PC-3 (cell line): ENCODE results near the gene POU2F1. TPM values are rescaled to one million over a fixed set of nuclear protein-coding genes. Genes with fewer than 3 reads are reported as not detected.

Experiments used
- ATAC-seq: fragments of 200-7000 bp; cut with Tn5 transposase; 2 replicates; pipeline ENCODE4 v1.9.1; 2020; ENCODE audit warnings: mild to moderate bottlenecking, moderate library complexity
- BruUV-seq: library from RNA; stranded (reverse); fragments of 400-500 nt; replicated peaks from 2 replicates; lab custom pipeline; 2021; lab: Mats Ljungman, UMichigan
- CTCF ChIA-PET: fragments of 300-600 bp; sonication (Branson Sonifier 250); formaldehyde crosslinking; loops from one replicate; lab custom pipeline; 2022; ENCODE audit warnings: antibody characterized with exemption; lab: Charles Lee
- POLR2A ChIA-PET: fragments of 300-600 bp; sonication (Branson Sonifier 250); formaldehyde crosslinking; loops from one replicate; lab custom pipeline; 2022; ENCODE audit warnings: antibody characterized with exemption; ENCODE audit not compliant: unreplicated experiment; lab: Charles Lee
- DNase-seq: peaks from one replicate; pipeline ENCODE4 v3.0.0-alpha.2; 2015
- H2AFZ ChIP-seq: fragments of 300-600 bp; sonication (generic); 2 replicates; pipeline ENCODE4 v1.6.0; 2016; ENCODE audit warnings: antibody characterized with exemption, low read length
- H3F3A ChIP-seq: fragments of 300-600 bp; sonication (generic); one replicate; pipeline ENCODE4 v1.6.0; 2017; ENCODE audit warnings: antibody characterized with exemption, low read length, control low read depth, mild to moderate bottlenecking; ENCODE audit not compliant: unreplicated experiment
- H3K27ac ChIP-seq: fragments of 300-600 bp; sonication (generic); 2 replicates; pipeline ENCODE4 v1.5.1; 2016; ENCODE audit warnings: mild to moderate bottlenecking, low read length
- H3K27me3 ChIP-seq: fragments of 300-600 bp; sonication (generic); 2 replicates; pipeline ENCODE4 v1.6.1; 2016; ENCODE audit warnings: low read length, mixed read lengths
- H3K36me3 ChIP-seq: fragments of 300-600 bp; sonication (generic); 2 replicates; pipeline ENCODE4 v1.6.1; 2016; ENCODE audit warnings: low read depth, mixed run types, low read length, mixed read lengths
- H3K4me1 ChIP-seq: fragments of 300-600 bp; sonication (generic); 2 replicates; pipeline ENCODE4 v1.5.1; 2016; ENCODE audit warnings: low read length; ENCODE audit not compliant: insufficient read depth
- H3K4me2 ChIP-seq: fragments of 300-600 bp; sonication (generic); 2 replicates; pipeline ENCODE4 v1.6.0; 2016; ENCODE audit warnings: low read length
- H3K4me3 ChIP-seq: fragments of 300-600 bp; sonication (generic); 2 replicates; pipeline ENCODE4 v1.5.1; 2016; ENCODE audit warnings: mild to moderate bottlenecking, low read length, mixed read lengths
- H3K79me2 ChIP-seq: fragments of 300-600 bp; sonication (generic); 2 replicates; pipeline ENCODE4 v1.6.1; 2017; ENCODE audit warnings: low read length, mixed read lengths
- H3K9ac ChIP-seq: fragments of 300-600 bp; sonication (generic); 2 replicates; pipeline ENCODE4 v1.6.0; 2016; ENCODE audit warnings: mild to moderate bottlenecking, low read length
- H3K9me2 ChIP-seq: fragments of 300-600 bp; sonication (generic); replicated peaks from 2 replicates; pipeline ENCODE4 v1.6.1; 2016; ENCODE audit warnings: mixed run types, low read length, mixed read lengths
- H3K9me3 ChIP-seq: fragments of 300-600 bp; sonication (generic); 2 replicates; pipeline ENCODE4 v1.6.1; 2016; ENCODE audit warnings: low read length, mixed read lengths
- H4K20me1 ChIP-seq: fragments of 300-600 bp; sonication (generic); 2 replicates; pipeline ENCODE4 v1.6.1; 2016; ENCODE audit warnings: low read length, mixed read lengths
- EZH2 ChIP-seq: fragments of 300-600 bp; sonication (generic); IDR thresholded peaks from one replicate; pipeline ENCODE4 v1.6.1; 2017; ENCODE audit warnings: antibody characterized with exemption, mild to moderate bottlenecking, low read length; ENCODE audit not compliant: unreplicated experiment
- EZH2phosphoT487 ChIP-seq: fragments of 300-600 bp; sonication (generic); IDR thresholded peaks from 2 replicates; pipeline ENCODE4 v1.6.1; 2018; ENCODE audit warnings: mild to moderate bottlenecking, antibody characterized with exemption, low read length, borderline replicate concordance
- intact Hi-C: fragments of 100-400 bp; cut with micrococcal nuclease; formaldehyde crosslinking; loops from 2 replicates; pipeline ENCODE4 v1.9.0; 2023
- total RNA-seq: library from RNA; depleted of rRNA; stranded (reverse); fragments of >200 nt; gene quantifications from 2 replicates; pipeline ENCODE4 v1.2.3, GENCODE V29; 2014
- TF ChIP-seq, protein P1 (sequence below): fragments of 300-600 bp; sonication (generic); conservative IDR thresholded peaks from 2 replicates; pipeline ENCODE4 v1.5.1; 2017; ENCODE audit warnings: antibody characterized with exemption, low read depth, mild to moderate bottlenecking, low read length

Gene POU2F1
- total RNA-seq, 1 experiment from 2014 or later = 8.7 TPM

DNA sequence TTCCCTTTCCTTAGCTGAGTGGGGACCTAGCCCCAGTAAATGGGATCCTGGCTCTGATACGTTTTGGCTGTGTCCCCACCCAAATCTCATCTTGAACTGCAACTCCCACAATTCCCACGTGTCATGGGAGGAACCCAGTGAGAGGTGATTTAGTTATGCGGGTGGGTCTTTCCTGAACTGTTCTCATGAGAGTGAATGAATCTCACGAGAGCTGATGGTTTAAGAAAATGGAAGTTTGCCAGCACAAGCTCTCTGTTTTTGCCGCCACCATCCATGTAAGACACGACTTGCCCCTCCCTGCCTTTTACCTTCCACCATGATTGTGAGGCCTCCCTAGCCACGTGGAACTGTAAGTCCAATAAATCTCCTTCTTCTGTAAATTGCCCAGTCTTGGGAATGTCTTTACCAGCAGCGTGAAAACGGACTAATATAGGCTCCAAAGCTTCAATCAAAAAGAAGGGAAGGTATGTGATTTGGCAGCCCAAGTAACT, 29.9 kb upstream of the POU2F1 start:
- POLR2A ChIA-PET = no interaction called here
- Histone ChIP-seq H3K9me3 (no peaks in the 10 kb centered on the region), H3K9ac (no peak overlapping the region), H3K79me2 (no peaks in the 10 kb centered on the region), H3K4me3 (no peak overlapping the region), H3K27ac (no peak overlapping the region), H3F3A (no peaks in the 10 kb centered on the region), H4K20me1 (no peaks in the 10 kb centered on the region), H3K36me3 (no peaks in the 10 kb centered on the region), H3K4me2 (no peak overlapping the region), H3K27me3 (no peaks in the 10 kb centered on the region), H3K9me2 (no peaks in the 10 kb centered on the region), H2AFZ (no peak overlapping the region), H3K4me1 (peaks cover 2% of the 10 kb centered on the region)
- DNase-seq (no peak), ATAC-seq (no peak)
- intact Hi-C loops = no loop called here
- BruUV-seq = no TSS peak
- CTCF ChIA-PET = no interaction called here
- TF ChIP-seq, protein P1, sequence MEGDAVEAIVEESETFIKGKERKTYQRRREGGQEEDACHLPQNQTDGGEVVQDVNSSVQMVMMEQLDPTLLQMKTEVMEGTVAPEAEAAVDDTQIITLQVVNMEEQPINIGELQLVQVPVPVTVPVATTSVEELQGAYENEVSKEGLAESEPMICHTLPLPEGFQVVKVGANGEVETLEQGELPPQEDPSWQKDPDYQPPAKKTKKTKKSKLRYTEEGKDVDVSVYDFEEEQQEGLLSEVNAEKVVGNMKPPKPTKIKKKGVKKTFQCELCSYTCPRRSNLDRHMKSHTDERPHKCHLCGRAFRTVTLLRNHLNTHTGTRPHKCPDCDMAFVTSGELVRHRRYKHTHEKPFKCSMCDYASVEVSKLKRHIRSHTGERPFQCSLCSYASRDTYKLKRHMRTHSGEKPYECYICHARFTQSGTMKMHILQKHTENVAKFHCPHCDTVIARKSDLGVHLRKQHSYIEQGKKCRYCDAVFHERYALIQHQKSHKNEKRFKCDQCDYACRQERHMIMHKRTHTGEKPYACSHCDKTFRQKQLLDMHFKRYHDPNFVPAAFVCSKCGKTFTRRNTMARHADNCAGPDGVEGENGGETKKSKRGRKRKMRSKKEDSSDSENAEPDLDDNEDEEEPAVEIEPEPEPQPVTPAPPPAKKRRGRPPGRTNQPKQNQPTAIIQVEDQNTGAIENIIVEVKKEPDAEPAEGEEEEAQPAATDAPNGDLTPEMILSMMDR = no peak
- TF ChIP-seq EZH2 (no peak), EZH2phosphoT487 (no peak)

DNA sequence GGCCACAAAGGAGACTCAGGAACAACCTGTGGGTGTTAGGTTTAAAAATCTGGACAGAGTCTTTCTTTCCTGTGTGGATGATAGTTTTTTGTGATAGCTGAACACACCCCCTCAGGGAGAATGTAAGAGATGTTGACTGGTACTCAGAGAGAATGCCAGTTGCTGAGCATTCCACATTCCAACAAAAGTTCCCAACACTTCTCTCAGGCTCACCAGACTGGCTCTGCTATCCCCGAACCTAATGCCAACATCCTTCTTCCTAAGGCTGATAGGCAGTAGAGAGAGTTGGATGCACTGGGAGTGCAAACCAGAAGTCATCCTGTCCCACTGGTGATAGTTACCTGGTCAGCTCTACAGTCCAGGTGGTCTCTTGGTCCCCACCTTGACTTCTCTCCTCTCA, 28.7 kb upstream of the POU2F1 start:
- ATAC-seq (no peak), DNase-seq (no peak)
- Histone ChIP-seq H3K9me3 (no peaks in the 10 kb centered on the region), H3K36me3 (no peaks in the 10 kb centered on the region), H3K27ac (no peak overlapping the region), H3K4me1 (peaks cover 13% of the 10 kb centered on the region), H3K27me3 (no peaks in the 10 kb centered on the region), H3K9ac (no peak overlapping the region), H4K20me1 (no peaks in the 10 kb centered on the region), H2AFZ (no peak overlapping the region), H3F3A (no peaks in the 10 kb centered on the region), H3K9me2 (no peaks in the 10 kb centered on the region), H3K4me3 (no peak overlapping the region), H3K4me2 (no peak overlapping the region), H3K79me2 (no peaks in the 10 kb centered on the region)
- ChIA-PET CTCF (no interaction called here), POLR2A (no interaction called here)
- intact Hi-C loops = no loop called here
- TF ChIP-seq EZH2phosphoT487 = no peak
- TF ChIP-seq EZH2 = no peak
- TF ChIP-seq, protein P1 = no peak
- no TSS peak for BruUV-seq

DNA sequence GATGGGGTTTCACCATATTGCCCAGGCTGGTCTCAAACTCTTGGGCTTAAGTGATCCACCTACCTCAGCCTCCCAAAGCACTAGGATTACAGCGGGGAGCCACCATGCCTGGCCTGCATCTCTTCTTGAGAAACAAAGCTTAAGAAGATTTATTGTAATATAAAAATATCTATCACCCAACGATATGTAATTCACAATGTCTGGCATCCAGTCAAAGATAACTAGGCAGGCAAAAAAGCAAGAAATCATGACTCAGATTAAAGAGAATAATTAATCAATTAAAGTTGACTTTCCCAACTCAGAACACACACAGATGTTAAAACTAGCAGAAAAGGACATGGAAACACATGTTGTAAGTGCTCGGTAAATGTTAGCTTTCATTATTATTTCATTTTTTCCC, 26.5 kb upstream of the POU2F1 start:
- no peaks in the 10 kb centered on the region for H3K79me2 ChIP-seq
- TF ChIP-seq EZH2phosphoT487 (no peak), EZH2 (no peak)
- TF ChIP-seq, protein P1 = no peak
- no peak overlapping the region for H3K9ac ChIP-seq
- no peak overlapping the region for H2AFZ ChIP-seq
- ChIA-PET CTCF (no interaction called here), POLR2A (no interaction called here)
- DNase-seq (no peak), ATAC-seq (no peak)
- intact Hi-C loops = no loop called here
- no peaks in the 10 kb centered on the region for H3K36me3 ChIP-seq
- no peaks in the 10 kb centered on the region for H3K27me3 ChIP-seq
- no peaks in the 10 kb centered on the region for H3K9me2 ChIP-seq
- H3K9me3 ChIP-seq = no peaks in the 10 kb centered on the region
- BruUV-seq = no TSS peak
- no peaks in the 10 kb centered on the region for H3F3A ChIP-seq
- no peak overlapping the region for H3K4me3 ChIP-seq
- H3K4me2 ChIP-seq = no peak overlapping the region
- H4K20me1 ChIP-seq = no peaks in the 10 kb centered on the region
- peaks cover 13% of the 10 kb centered on the region for H3K4me1 ChIP-seq
- no peak overlapping the region for H3K27ac ChIP-seq
